GM18517 (cell line): ENCODE data around the gene PALLD.

Experiments
- ATAC-seq: cut with Tn5 transposase; IDR thresholded peaks from one replicate; pipeline ENCODE4 v1.9.1; 2021; ENCODE audit warnings: mild to moderate bottlenecking, moderate library complexity; ENCODE audit not compliant: unreplicated experiment

The PALLD gene

GRCh38 chr4:168637872-168638756 is 141.3 kb downstream of the PALLD start:
- no peak for ATAC-seq

- ATAC-seq = no peak
These were observed 143.1 kb downstream of the PALLD start for GRCh38 chr4:168639914-168640313.

- ATAC-seq = no peak
These were observed 144.9 kb downstream of the PALLD start for GRCh38 chr4:168641811-168642140.

GRCh38 chr4:168642591-168642990 is 145.7 kb downstream of the PALLD start:
- ATAC-seq = no peak

- ATAC-seq = no peak
These were observed 146.4 kb downstream of the PALLD start for GRCh38 chr4:168643111-168643795.

- ATAC-seq = no peak
These were observed 146.9 kb downstream of the PALLD start for GRCh38 chr4:168643796-168644159.

- no peak for ATAC-seq
These were observed 149.3 kb downstream of the PALLD start for GRCh38 chr4:168646001-168646768.

GRCh38 chr4:168647646-168648375 is 151.0 kb downstream of the PALLD start:
- no peak for ATAC-seq

- no peak for ATAC-seq
These were observed 151.6 kb downstream of the PALLD start for GRCh38 chr4:168648494-168648893.

- no peak for ATAC-seq
These were observed 152.1 kb downstream of the PALLD start for GRCh38 chr4:168648929-168649328.

- ATAC-seq = no peak
These were observed 154.5 kb downstream of the PALLD start for GRCh38 chr4:168651374-168651773.

- no peak for ATAC-seq
These were observed 155.0 kb downstream of the PALLD start for GRCh38 chr4:168651864-168652263.

GRCh38 chr4:168652755-168653154 is 155.9 kb downstream of the PALLD start:
- no peak for ATAC-seq

- ATAC-seq = no peak
These were observed 157.4 kb downstream of the PALLD start for GRCh38 chr4:168654104-168654847.

- ATAC-seq = no peak
These were observed 158.0 kb downstream of the PALLD start for GRCh38 chr4:168654848-168655174.

GRCh38 chr4:168655182-168655581 is 158.3 kb downstream of the PALLD start:
- no peak for ATAC-seq

GRCh38 chr4:168656055-168656660 is 159.3 kb downstream of the PALLD start:
- ATAC-seq = no peak

- ATAC-seq = no peak
These were observed 160.2 kb downstream of the PALLD start for GRCh38 chr4:168656946-168657473.

- no peak for ATAC-seq
These were observed 161.9 kb downstream of the PALLD start for GRCh38 chr4:168658751-168659150.
